Right lobe of liver (tissue), 6 donors: Measurements from ENCODE around the gene TLCD1. TPM values are rescaled to one million over a fixed set of nuclear protein-coding genes. Genes with fewer than 3 reads are reported as not detected.
A peak's percentile ranks its signal among the peaks of the same experiment; 100 is the strongest.

ENCODE experiments used
- ATAC-seq, 4 donors: fragments of 200-7000 bp; cut with Tn5 transposase; one replicate each; pipeline ENCODE4 v1.9.1; 2020; ENCODE audit warnings: mild to moderate bottlenecking in 4 of 4, moderate library complexity in 4 of 4
- DNase-seq, 3 donors: peaks; one replicate each; pipeline ENCODE4 v3.0.0-alpha.2; 2020
- H3K27ac ChIP-seq, 3 donors: fragments of 200-600 bp; one replicate each; pipeline ENCODE4 v1.8.0; 2022
- H3K27me3 ChIP-seq, 2 donors: fragments of 200-600 bp; one replicate each; pipeline ENCODE4 v1.8.0; 2022
- H3K36me3 ChIP-seq, 4 donors: fragments of 200-600 bp; sonication (generic) in 1 of 4; one replicate each; pipeline versions ENCODE4 v1.5.1 to v1.8.0; 2017 to 2022; ENCODE audit warnings: control low read depth in 1 of 4
- H3K4me1 ChIP-seq, 4 donors: fragments of 200-600 bp; sonication (generic) in 1 of 4; one replicate each; pipeline versions ENCODE4 v1.5.1 to v1.8.0; 2017 to 2022; ENCODE audit warnings: control low read depth in 1 of 4
- H3K4me3 ChIP-seq, 3 donors: fragments of 200-600 bp; one replicate each; pipeline ENCODE4 v1.8.0; 2022
- H3K9me3 ChIP-seq, 4 donors: fragments of 200-600 bp; sonication (generic) in 1 of 4; one replicate each; pipeline versions ENCODE4 v1.5.1 to v1.8.0; 2017 to 2022; ENCODE audit warnings: control low read depth in 1 of 4
- CTCF ChIP-seq, 4 donors: fragments of 200-600 bp in 3 of 4; fragments of 450-650 bp in 1 of 4; IDR thresholded peaks; one replicate each; pipeline versions ENCODE4 v1.5.1 to v1.8.0; 2016 to 2022; ENCODE audit warnings: antibody characterized with exemption in 4 of 4, mild to moderate bottlenecking in 2 of 4
- POLR2A ChIP-seq: fragments of 450-650 bp; IDR thresholded peaks from one replicate; pipeline ENCODE4 v1.6.1; 2017; ENCODE audit warnings: antibody characterized with exemption, mild to moderate bottlenecking
- WGBS: methylation state at CpG from one replicate; pipeline ENCODE4 v1.1.6; 2018; ENCODE audit warnings: low coverage, low lambda C conversion rate; ENCODE audit not compliant: insufficient coverage; ENCODE audit errors: missing lambda C conversion rate; 5-methylcytosine and 5-hydroxymethylcytosine counted together
- intact Hi-C, 2 donors: fragments of 100-400 bp; cut with DNase I; formaldehyde crosslinking; loops; one replicate each; pipeline versions ENCODE4 v1.11.2 to v1.14.1; 2022
- total RNA-seq, 6 experiments: library from RNA; depleted of rRNA in 2 of 6; stranded (reverse); fragments of >200 nt in 2 of 6; fragmentation: NEBNext Ultra II Directional in 3 of 6; extraction: Animal tissue kit (Norgen Biotek cat#: 25700) in 3 of 6; gene quantifications; one replicate each; pipeline versions ENCODE4 v1.1.0 to v1.2.4, GENCODE V29; 2016 to 2023
- donor health status: DM: no; HTN: yes; CAD: no.
- donor health status: DM: no; HTN: no; CAD: no.
- donor health status: DM: no; HTN: no; CAD: no.
- donor health status: DM: no; HTN: yes; CAD: no.
- donor health status: DM: no; HTN: yes; CAD: no.

Gene TLCD1
- total RNA-seq, 6 experiments from 2014 or later = 2.9 to 11.0 (median 7.0) TPM

DNA sequence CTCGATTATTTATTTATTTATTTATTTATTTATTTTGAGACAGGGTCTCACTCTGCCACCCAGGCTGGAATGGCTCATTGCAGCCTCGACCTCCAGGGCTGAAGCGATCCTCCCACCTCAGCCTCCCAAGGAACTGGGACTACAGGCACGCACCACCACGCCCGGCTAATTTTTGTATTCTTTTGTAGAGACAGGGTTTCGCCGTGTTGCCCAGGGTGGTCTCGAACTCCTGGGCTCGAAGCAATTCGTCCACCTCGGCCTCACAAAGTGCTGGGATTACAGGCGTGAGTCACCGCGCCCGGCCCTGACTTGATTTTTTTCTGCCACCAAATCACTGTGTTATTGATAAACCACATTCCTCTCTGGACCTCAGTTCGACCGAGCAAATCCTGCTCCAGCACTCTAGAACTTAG, 7.0 kb downstream of the TLCD1 start:
- no peaks in the 10 kb centered on the region for H3K27me3 ChIP-seq
- H3K4me3 ChIP-seq = peak overlapping the region; percentile 81 to 99 (median 87)
- 30% methylated on average over 18 of the region's 18 CpGs for WGBS
- ATAC-seq (no peak), DNase-seq (no peak)
- intact Hi-C loops = no loop called here
- TF ChIP-seq CTCF (IDR thresholded peaks at IDR 0.05) (no peak), POLR2A (no peak)
- H3K4me1 ChIP-seq = peaks cover 0 to 20% (median 7%) of the 10 kb centered on the region in 4 donors
- peaks cover 6 to 31% (median 20%) of the 10 kb centered on the region in 4 donors for H3K36me3 ChIP-seq
- H3K9me3 ChIP-seq = no peaks in the 10 kb centered on the region
- H3K27ac ChIP-seq = peak overlapping the region; percentile 38 to 74 (median 67)

GRCh38 chr17:28718333-28719020, 7.6 kb downstream of the TLCD1 start:
- Histone ChIP-seq H3K36me3 (peaks cover 4 to 26% (median 15%) of the 10 kb centered on the region in 4 donors), H3K4me1 (peaks cover 0 to 20% (median 7%) of the 10 kb centered on the region in 4 donors)
- no peak for DNase-seq

DNA sequence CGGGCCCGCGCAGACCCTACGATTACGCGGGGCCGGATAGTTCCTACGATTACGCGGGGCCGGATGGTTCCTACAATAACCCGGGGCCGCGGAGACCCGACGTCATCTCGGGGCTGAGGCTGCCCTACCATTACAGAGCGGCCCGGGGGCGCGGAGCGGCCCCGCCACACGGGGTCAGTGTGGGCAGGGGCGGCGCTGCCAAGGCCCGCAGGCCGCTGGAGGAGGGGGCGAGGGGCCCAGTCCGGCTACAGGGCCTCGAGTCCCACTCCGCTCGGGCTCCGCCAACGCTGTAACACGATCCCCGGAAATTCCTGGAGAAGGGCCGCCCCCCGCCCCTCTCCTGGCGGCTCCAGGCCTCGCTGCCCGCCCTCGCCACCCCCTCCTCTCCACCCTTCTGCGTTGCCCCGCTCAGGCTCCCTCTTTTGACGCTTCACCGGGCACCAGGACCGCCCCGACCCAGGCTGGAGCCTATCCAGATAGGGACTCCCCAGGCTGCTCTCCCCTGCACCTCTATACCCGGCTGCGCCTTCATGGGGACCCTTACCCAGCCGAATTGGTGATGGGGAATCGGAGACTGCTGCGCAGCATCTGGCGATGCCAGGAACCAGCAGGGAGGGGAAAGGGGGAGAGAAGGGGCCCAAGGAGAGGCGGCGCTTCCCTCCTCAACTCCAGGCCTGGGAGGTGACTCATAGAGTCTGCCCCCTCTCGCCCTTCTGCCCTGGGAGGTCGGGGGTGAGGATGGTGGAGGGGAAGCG, 8.3 kb downstream of the TLCD1 start, which contains the start of gene RAB34:
RAB34 (minus strand) TSS at position 291 of the 755 bp plus-strand sequence. CDS start 602 bp downstream, outside the sequence.
- Histone ChIP-seq H3K36me3 (peaks cover 0 to 19% (median 9%) of the 10 kb centered on the region in 4 donors), H3K27ac (peak within 1 kb of the TSS; percentile 47 to 59 (median 51)), H3K27me3 (no peaks in the 10 kb centered on the region), H3K9me3 (no peaks in the 10 kb centered on the region), H3K4me1 (peaks cover 0 to 20% (median 7%) of the 10 kb centered on the region in 4 donors), H3K4me3 (peak within 1 kb of the TSS; percentile 41 to 44 (median 41))
- DNase-seq = peak in 1 of 3 donors; percentile 63
- intact Hi-C loops = no loop called here
- ATAC-seq = peak in 3 of 4 donors; percentile 1 to 2 (median 2)
- 31% methylated on average over 26 of the region's 60 CpGs for WGBS
- TF ChIP-seq CTCF (IDR thresholded peaks at IDR 0.05) (peak in 2 of 4 donors; percentile 6 to 13), POLR2A (no peak)

More at GRCh38 chr17:28718333-28719020, 7.6 kb downstream of the TLCD1 start:
- peak overlapping the region; percentile 47 to 67 (median 51) for H3K27ac ChIP-seq
- intact Hi-C loops = no loop called here
- no peak overlapping the region for H3K4me3 ChIP-seq
- no peaks in the 10 kb centered on the region for H3K27me3 ChIP-seq
- TF ChIP-seq CTCF (IDR thresholded peaks at IDR 0.05) (no peak), POLR2A (no peak)
- 57% methylated on average over 17 of the region's 18 CpGs for WGBS
- no peaks in the 10 kb centered on the region for H3K9me3 ChIP-seq
- ATAC-seq = no peak

DNA sequence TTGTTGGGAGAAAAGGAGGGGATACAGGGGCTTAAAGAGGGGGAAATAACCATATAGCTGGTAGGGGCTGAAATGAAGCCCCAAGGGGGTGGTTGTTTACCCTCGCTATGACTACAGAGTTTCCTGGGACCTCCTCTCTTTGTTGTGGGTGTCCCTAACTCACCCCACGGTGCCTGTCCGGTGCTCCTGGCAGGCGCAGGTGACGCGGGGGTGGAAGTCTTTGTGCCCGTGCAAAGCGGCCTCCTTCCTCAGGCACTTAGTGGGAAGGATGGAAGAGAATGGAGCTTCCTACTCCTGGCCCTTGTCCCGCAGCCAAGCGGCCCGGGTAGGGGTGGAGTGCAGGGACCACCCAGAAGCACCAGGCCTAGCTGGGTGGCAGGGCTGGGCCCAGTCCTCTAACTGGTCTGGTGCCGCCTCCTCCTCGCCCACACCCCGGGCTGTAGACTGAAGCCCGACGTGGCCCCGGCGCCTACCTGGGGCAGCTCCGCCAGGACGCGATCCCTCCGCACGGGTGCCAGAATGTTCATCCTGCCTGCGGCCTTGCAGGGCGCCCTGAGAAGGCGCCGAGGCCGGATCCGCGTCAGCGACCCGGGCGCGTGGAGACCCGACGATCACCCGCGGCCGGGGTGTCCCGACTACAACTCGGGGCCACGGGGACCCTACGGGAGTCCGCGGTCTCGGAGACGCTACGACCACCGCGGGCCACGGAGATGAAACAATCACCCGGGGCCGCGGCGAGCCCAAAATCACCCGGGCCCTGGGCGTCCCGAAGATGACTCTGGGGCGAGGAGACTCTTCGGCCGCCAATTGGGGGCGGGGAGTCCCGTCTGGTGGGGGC, 9.1 kb downstream of the TLCD1 start:
- ATAC-seq (no peak), DNase-seq (peak in 1 of 3 donors; percentile 49)
- peaks cover 0 to 20% (median 7%) of the 10 kb centered on the region in 4 donors for H3K4me1 ChIP-seq
- WGBS = 13% methylated on average over 3 of the region's 63 CpGs
- peaks cover 0 to 12% (median 4%) of the 10 kb centered on the region in 4 donors for H3K36me3 ChIP-seq
- TF ChIP-seq POLR2A = no peak
- TF ChIP-seq CTCF (IDR thresholded peaks at IDR 0.05) = no peak
- H3K27me3 ChIP-seq = no peaks in the 10 kb centered on the region
- peak overlapping the region; percentile 47 to 59 (median 51) for H3K27ac ChIP-seq
- H3K9me3 ChIP-seq = no peaks in the 10 kb centered on the region
- H3K4me3 ChIP-seq = peak overlapping the region; percentile 41 to 44 (median 41)
- intact Hi-C loops = no loop called here
